GM20000 (cell line): Measurements from ENCODE around the gene OLIG2.

ENCODE experiments used
- DNase-seq: peaks from one replicate; pipeline ENCODE4 v3.0.0; 2012; ENCODE audit warnings: low spot score
- TF ChIP-seq, protein P1 (sequence below): IDR thresholded peaks from 2 replicates; pipeline ENCODE4 v1.5.1; 2012; ENCODE audit warnings: mild to moderate bottlenecking, control low read depth; ENCODE audit errors: extremely low read depth, missing control alignments

OLIG2 gene

GRCh38 chr21:33019885-33020557, 5.7 kb upstream of the OLIG2 start:
- peak; percentile 30 for DNase-seq
- TF ChIP-seq, protein P1, sequence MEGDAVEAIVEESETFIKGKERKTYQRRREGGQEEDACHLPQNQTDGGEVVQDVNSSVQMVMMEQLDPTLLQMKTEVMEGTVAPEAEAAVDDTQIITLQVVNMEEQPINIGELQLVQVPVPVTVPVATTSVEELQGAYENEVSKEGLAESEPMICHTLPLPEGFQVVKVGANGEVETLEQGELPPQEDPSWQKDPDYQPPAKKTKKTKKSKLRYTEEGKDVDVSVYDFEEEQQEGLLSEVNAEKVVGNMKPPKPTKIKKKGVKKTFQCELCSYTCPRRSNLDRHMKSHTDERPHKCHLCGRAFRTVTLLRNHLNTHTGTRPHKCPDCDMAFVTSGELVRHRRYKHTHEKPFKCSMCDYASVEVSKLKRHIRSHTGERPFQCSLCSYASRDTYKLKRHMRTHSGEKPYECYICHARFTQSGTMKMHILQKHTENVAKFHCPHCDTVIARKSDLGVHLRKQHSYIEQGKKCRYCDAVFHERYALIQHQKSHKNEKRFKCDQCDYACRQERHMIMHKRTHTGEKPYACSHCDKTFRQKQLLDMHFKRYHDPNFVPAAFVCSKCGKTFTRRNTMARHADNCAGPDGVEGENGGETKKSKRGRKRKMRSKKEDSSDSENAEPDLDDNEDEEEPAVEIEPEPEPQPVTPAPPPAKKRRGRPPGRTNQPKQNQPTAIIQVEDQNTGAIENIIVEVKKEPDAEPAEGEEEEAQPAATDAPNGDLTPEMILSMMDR: no peak

GRCh38 chr21:33020558-33021100, 5.1 kb upstream of the OLIG2 start:
- DNase-seq: peak; percentile 34
- TF ChIP-seq, protein P1: no peak

GRCh38 chr21:33021150-33021549, 4.6 kb upstream of the OLIG2 start:
- peak; percentile 25 for DNase-seq
- TF ChIP-seq, protein P1: no peak

DNA sequence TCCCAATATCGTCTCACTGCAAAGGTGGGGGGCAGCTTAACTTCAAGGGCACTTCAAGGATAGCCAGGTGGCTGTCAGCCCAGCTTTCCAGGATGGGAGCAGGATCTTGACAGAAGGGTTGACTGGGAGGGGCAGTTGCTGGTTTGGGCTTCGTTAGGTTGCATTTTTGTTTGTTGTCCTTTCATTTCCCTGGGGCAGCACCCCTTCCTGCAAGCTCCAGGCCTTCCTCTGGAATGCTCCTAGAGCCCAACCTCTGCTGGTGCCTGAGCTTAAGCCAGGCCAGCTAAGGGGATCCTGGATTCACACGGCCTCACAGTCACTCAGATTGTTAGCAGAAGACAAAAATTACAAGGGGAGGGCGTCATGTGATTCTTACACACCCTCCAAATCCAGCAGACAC, 4.1 kb upstream of the OLIG2 start:
- TF ChIP-seq, protein P1: no peak
- DNase-seq: peak; percentile 23

- TF ChIP-seq, protein P1: no peak
- DNase-seq: peak; percentile 31
Measured at GRCh38 chr21:33022489-33022827, 3.3 kb upstream of the OLIG2 start.

DNA sequence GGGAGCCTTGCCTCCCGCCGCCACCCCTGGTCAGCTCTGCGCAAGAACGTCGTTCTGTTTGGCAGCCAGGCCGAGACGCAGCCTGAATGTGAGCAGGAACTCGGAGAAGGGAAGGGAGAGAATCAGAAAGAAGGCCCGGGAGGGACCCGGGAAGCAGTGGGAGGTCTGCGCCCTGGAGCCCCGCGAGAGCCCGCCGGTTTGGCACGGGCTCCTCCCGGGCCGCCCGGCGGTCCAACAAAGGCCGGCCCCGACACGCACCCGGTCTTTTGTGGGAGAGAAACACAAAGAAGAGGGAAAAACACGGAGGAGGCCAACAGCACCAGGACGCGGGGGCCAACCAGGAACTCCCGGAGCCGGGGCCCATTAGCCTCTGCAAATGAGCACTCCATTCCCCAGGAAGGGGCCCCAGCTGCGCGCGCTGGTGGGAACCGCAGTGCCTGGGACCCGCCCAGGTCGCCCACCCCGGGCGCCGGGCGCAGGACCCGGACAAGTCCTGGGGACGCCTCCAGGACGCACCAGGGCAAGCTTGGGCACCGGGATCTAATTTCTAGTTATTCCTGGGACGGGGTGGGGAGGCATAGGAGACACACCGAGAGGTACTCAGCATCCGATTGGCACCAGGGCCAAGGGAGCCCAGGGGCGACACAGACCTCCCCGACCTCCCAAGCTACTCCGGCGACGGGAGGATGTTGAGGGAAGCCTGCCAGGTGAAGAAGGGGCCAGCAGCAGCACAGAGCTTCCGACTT, 2.7 kb upstream of the OLIG2 start:
- DNase-seq: peak; percentile 38

More for the DNA sequence above, 2.7 kb upstream of the OLIG2 start:
- TF ChIP-seq, protein P1: no peak
